ENCODE data around the gene LPO. TPM values are rescaled to one million over a fixed set of nuclear protein-coding genes. Genes with fewer than 3 reads are reported as not detected.

LPO gene
- total and polyA plus RNA-seq, 2 donors: not detected

GRCh38 chr17:58302919-58303585, 64.7 kb downstream of the LPO start:
- Histone ChIP-seq H3K27ac (ENCODE audit: low read depth) (no peak overlapping the region), H3K4me1 (ENCODE audit: insufficient read depth) (no peaks in the 10 kb centered on the region), H3K36me3 (ENCODE audit: insufficient read depth) (no peaks in the 10 kb centered on the region), H3K4me3 (ENCODE audit: low read depth, low read length) (no peak overlapping the region)
- 83% methylated on average over 9 of the region's 9 CpGs for WGBS
- DNase-seq (ENCODE audit: extremely low spot score): no peak

DNA sequence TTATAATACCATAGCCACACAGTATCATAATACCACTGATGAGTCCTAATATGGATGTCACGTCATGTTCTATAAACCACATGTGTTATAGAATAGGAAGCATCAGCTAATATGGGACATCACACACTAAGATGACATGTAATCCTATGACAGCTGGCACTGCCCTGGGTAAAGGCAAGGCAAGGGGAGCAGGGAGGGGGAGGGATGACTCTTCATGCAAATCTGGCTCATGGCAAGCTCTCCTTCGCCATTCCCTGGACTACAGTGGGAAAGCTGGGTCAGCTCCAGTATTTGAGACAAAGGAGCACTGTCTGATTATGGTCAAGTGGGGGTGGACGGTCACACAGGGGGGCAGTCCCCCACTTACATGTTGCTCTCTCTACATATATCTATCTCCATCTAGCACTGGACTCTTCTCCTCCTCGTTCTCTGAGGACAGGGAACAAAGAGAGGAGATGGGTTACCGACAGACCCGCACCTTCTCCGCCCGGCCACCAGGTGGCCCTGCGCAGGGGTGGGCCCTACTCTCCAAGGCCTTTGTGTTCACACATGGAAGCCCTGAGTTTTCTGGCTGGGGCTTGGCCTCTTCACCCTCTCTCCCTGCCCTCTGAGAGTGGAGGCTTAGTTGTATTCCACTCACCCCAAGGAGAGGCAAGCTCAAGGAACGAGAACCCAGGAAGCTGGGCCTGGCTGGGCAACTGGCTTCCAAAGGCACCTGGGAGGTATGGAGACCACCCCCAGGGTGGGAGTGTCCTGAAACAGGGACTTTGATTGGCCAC, 65.8 kb downstream of the LPO start:
- DNase-seq (ENCODE audit: extremely low spot score): no peak
- Histone ChIP-seq H3K4me1 (ENCODE audit: insufficient read depth) (no peaks in the 10 kb centered on the region), H3K36me3 (ENCODE audit: insufficient read depth) (no peaks in the 10 kb centered on the region), H3K27ac (ENCODE audit: low read depth) (no peak overlapping the region), H3K4me3 (ENCODE audit: low read depth, low read length) (no peak overlapping the region)
- WGBS: 49% methylated on average over 10 of the region's 10 CpGs

DNA sequence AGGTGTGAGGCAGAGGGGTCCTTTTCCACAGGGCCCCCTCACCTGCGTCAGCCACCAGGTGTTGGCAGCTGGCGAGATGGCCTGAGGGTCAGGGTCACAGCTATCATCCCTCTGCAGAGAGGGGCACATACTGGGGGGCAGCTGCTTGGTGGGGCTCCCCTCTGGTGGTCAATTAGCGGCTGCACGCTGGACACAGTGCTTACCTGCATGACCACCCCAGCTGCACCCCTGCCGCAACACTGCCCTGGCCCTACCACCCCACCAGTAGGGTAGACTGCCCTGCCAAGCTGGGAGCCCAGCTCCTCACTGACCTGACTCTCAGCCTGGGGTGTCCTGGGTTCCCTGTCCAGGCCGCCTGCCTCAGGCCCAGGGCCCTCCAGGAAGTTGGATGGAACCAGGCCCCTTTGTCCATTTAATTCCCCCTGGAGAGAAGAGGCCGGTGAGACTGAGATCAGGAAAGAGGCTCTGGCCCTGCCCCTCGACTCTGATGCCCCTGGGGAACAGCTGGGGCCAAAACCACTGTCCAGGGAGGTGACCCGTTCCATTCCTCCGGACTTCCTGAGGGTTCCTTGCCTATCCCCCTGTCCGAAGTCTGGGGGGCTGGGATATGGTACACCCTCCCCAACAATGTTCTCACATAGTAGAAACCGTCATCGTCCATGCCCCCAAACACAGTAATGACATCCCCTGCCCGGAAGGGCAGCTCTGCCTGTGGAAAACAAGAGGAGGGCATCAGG, 66.5 kb downstream of the LPO start:
- no peaks in the 10 kb centered on the region for H3K36me3 ChIP-seq (ENCODE audit: insufficient read depth)
- DNase-seq (ENCODE audit: extremely low spot score): no peak

DNA sequence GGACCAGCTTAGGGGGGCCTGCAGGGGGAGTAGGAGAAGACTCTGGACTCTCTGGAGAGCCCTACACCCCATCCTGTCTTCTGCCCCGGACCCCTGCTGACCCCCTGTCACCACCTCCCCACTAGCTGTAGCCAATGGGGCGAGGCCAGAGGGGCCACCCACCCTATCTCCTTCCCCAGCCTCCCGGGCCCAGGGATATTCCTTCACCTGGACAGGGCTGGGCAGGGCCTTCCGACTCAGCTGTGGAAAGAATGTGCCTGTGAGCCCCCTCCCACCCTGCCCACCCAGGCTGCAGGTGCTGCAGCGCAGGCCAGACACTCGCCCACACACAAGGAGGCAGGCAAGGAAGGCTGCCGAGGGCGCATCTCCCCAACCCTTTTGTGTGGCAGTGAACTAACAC, 67.2 kb downstream of the LPO start:
- Histone ChIP-seq H3K4me3 (ENCODE audit: low read depth, low read length) (no peak overlapping the region), H3K4me1 (ENCODE audit: insufficient read depth) (no peaks in the 10 kb centered on the region), H3K36me3 (ENCODE audit: insufficient read depth) (no peaks in the 10 kb centered on the region), H3K27ac (ENCODE audit: low read depth) (no peak overlapping the region)
- DNase-seq (ENCODE audit: extremely low spot score): no peak
- WGBS: 90% methylated on average over 8 of the region's 8 CpGs

More for the DNA sequence above, 66.5 kb downstream of the LPO start:
- H3K4me1 ChIP-seq (ENCODE audit: insufficient read depth): no peaks in the 10 kb centered on the region
- no peak overlapping the region for H3K4me3 ChIP-seq (ENCODE audit: low read depth, low read length)
- WGBS: 90% methylated on average over 14 of the region's 14 CpGs
- H3K27ac ChIP-seq (ENCODE audit: low read depth): no peak overlapping the region

DNA sequence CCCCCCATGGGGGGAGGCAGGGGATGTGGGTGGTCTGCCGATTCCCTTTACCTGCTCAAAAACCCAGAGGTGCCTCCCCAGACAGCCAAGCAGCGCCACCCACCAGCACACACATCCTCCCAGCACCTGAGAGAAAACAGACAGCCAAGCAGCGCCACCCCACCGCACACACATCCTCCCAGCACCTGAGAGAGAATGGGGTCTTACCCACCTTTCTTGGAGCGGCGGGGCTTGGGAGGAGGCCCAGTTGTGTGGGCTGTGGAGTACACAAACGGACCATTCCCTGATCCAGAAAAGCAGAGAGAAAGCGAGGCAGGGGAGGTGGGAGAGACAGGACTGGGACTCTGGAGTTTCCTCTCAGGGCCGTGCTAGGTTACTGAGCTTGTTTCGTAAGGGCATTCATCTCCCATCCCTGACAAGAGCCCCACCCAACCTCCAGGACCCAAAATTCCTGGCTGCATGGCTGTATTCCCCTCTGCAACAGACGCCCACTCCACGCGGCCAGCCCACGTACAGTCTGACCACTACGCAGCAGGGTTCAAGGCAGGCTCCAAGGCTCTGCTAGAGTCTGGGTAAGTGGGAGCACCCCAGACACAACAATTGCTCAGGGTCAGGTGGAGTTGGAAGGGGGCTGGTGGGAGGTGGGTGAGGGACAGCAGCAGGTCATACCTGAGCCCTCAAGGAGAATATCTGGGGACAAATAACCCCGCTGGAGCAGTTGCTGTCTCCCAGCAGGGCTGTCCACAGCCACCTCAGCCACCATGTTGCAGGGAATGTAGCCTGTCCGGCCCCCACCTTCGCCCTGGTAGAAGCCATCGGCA, 68.0 kb downstream of the LPO start:
- WGBS: 91% methylated on average over 19 of the region's 19 CpGs
- Histone ChIP-seq H3K4me1 (ENCODE audit: insufficient read depth) (no peaks in the 10 kb centered on the region), H3K4me3 (ENCODE audit: low read depth, low read length) (no peak overlapping the region), H3K36me3 (ENCODE audit: insufficient read depth) (no peaks in the 10 kb centered on the region), H3K27ac (ENCODE audit: low read depth) (no peak overlapping the region)
- no peak for DNase-seq (ENCODE audit: extremely low spot score)

- Histone ChIP-seq H3K4me3 (ENCODE audit: low read depth, low read length) (no peak overlapping the region), H3K4me1 (ENCODE audit: insufficient read depth) (no peaks in the 10 kb centered on the region), H3K36me3 (ENCODE audit: insufficient read depth) (no peaks in the 10 kb centered on the region), H3K27ac (ENCODE audit: low read depth) (no peak overlapping the region)
- 88% methylated on average over 20 of the region's 20 CpGs for WGBS
- no peak for DNase-seq (ENCODE audit: extremely low spot score)
Observed at GRCh38 chr17:58307468-58308172, 69.2 kb downstream of the LPO start.

DNA sequence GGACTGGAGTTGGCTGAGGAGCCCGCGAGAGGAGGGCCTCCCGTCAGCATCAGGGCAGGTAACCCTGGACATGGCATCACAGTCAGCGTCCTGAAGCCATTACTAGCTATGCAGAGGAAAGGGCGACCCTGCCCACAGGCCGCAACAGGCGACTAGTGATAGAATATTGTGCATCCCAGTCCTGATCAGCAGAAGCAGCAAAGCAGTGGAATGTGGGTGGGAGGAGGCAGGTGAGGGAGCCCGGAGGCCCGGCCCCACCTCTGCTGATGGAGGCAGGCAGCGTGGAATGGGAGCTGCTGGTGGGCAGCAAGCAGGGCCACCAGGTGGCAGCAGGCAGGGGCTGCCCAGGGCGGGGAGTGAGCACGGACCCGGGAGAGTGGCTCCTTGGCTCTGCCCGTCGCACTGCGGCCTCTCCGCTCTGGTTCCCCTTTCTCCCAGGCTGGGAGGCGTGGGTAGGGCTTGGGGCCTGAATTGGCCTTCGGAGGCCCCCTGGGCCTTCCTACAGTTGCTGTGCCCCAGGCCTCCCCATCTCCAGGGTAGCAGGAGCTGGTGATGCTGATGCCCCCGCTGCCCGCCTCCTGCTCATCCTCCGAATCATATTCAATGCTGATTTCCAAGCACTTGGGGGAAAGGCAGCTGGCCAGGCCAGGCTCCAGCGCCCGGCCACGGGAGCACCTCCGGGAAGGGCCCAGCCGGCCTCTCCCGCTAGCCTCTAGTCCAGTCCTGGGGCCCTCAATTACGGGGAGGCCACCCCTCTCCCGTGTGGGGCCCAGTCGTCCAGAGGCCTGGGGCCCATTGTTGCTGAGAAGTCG, 70.0 kb downstream of the LPO start:
- Histone ChIP-seq H3K27ac (ENCODE audit: low read depth) (no peak overlapping the region), H3K36me3 (ENCODE audit: insufficient read depth) (no peaks in the 10 kb centered on the region)
- WGBS: 77% methylated on average over 32 of the region's 32 CpGs

GRCh38 chr17:58308985-58309917, 70.9 kb downstream of the LPO start:
- no peak overlapping the region for H3K27ac ChIP-seq (ENCODE audit: low read depth)
- 84% methylated on average over 21 of the region's 21 CpGs for WGBS
- no peaks in the 10 kb centered on the region for H3K4me1 ChIP-seq (ENCODE audit: insufficient read depth)
- DNase-seq (ENCODE audit: extremely low spot score): no peak
- H3K4me3 ChIP-seq (ENCODE audit: low read depth, low read length): no peak overlapping the region
- no peaks in the 10 kb centered on the region for H3K36me3 ChIP-seq (ENCODE audit: insufficient read depth)

More for the DNA sequence above, 70.0 kb downstream of the LPO start:
- H3K4me3 ChIP-seq (ENCODE audit: low read depth, low read length): no peak overlapping the region
- DNase-seq (ENCODE audit: extremely low spot score): no peak
- no peaks in the 10 kb centered on the region for H3K4me1 ChIP-seq (ENCODE audit: insufficient read depth)

- DNase-seq (ENCODE audit: extremely low spot score): no peak
- WGBS: 83% methylated on average over 5 of the region's 5 CpGs
- H3K36me3 ChIP-seq (ENCODE audit: insufficient read depth): no peaks in the 10 kb centered on the region
- H3K4me3 ChIP-seq (ENCODE audit: low read depth, low read length): no peak overlapping the region
- H3K27ac ChIP-seq (ENCODE audit: low read depth): no peak overlapping the region
- H3K4me1 ChIP-seq (ENCODE audit: insufficient read depth): no peaks in the 10 kb centered on the region
Observed at GRCh38 chr17:58309918-58310259, 71.5 kb downstream of the LPO start.

DNA sequence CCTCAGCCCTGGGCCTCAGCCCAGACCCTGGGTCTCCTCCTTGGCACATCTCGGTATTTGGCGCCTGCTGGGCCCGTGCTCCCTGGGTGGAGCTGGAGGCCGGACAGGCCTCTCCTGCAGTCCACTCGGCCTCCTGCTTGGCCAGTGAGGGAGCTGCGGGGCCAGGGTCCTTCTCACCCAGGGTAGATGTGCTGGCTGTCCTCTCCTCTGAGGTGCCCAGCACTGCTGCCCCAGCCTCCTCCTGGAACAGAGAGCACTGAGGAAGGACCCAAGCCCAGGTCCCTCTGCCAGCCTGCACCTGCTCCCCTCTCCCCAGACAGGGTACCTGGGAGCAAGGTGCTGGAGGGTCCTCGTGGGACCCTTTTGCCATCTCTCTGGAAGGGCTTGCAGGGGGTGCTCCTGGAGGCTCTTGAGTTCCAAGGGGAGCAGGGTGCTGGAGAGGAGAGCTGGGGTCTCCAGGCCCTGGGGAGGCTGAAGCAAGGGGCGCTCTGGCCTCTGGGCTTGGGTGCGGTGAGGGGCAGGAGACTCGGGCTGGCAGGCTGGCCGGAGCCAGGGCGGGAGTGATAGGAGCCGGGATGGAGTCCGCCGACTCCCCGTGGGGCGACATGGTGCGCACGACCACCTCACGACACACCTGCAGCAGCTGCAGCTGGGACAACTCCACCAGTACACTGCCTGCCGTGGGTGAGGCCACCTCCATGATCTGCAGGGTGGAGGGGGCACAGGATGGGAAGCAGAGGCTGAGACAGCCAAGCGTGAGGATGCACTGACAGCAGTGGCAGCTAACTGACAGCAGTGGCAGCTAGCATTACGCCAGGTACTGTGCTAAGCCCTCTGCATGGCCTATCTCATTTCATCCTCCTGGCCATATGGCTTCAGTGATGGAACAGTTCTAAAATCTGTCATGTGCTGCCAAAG, 72.4 kb downstream of the LPO start:
- Histone ChIP-seq H3K27ac (ENCODE audit: low read depth) (no peak overlapping the region), H3K4me3 (ENCODE audit: low read depth, low read length) (no peak overlapping the region), H3K4me1 (ENCODE audit: insufficient read depth) (no peaks in the 10 kb centered on the region), H3K36me3 (ENCODE audit: insufficient read depth) (no peaks in the 10 kb centered on the region)
- DNase-seq (ENCODE audit: extremely low spot score): no peak
- WGBS: 93% methylated on average over 23 of the region's 23 CpGs

- Histone ChIP-seq H3K27ac (ENCODE audit: low read depth) (no peak overlapping the region), H3K4me3 (ENCODE audit: low read depth, low read length) (no peak overlapping the region), H3K36me3 (ENCODE audit: insufficient read depth) (no peaks in the 10 kb centered on the region), H3K4me1 (ENCODE audit: insufficient read depth) (no peaks in the 10 kb centered on the region)
- DNase-seq (ENCODE audit: extremely low spot score): no peak
- 93% methylated on average over 9 of the region's 9 CpGs for WGBS
Observed at GRCh38 chr17:58311429-58311894, 73.1 kb downstream of the LPO start.

Data from urinary bladder (tissue), 4 donors.